HEK293 (cell line): ENCODE data around the gene ARHGEF4.

ENCODE experiments used
- CTCF ChIA-PET: fragments of 350-600 bp; formaldehyde crosslinking; extraction: SDS; loops from one replicate; lab custom pipeline; 2021; ENCODE audit warnings: antibody characterized with exemption; lab: Yijun Ruan, JAX
- POLR2A ChIA-PET: fragments of 300-600 bp; formaldehyde crosslinking; extraction: SDS; loops from one replicate; lab custom pipeline; 2020; ENCODE audit warnings: antibody characterized with exemption, inconsistent platforms; lab: Yijun Ruan, JAX
- H3K27ac ChIP-seq: fragments of 200-500 bp; sonication (Bioruptor generic); 2 replicates; pipeline ENCODE4 v1.5.1; 2014; ENCODE audit warnings: low read depth, low read length, control low read depth, inconsistent platforms; ENCODE audit errors: extremely low read depth
- H3K36me3 ChIP-seq, 2 experiments: fragments of 200-500 bp in 1 of 2; sonication (Bioruptor generic) in 1 of 2; 1 replicate in 1 of 2; 2 replicates in 1 of 2; pipeline ENCODE4 v1.5.1; 2014 to 2017; ENCODE audit warnings: inconsistent platforms in 2 of 2, low read length in 2 of 2; ENCODE audit not compliant: control insufficient read depth in 2 of 2, insufficient read depth in 1 of 2
- H3K4me1 ChIP-seq: fragments of 200-500 bp; sonication (Bioruptor generic); 2 replicates; pipeline ENCODE4 v1.5.1; 2014; ENCODE audit warnings: mild to moderate bottlenecking, low read length, inconsistent platforms; ENCODE audit not compliant: control insufficient read depth, insufficient read depth
- H3K4me3 ChIP-seq: 2 replicates; pipeline ENCODE4 v1.5.1; 2011; ENCODE audit warnings: low read depth, mild to moderate bottlenecking, control low read depth, low read length, moderate library complexity
- H3K9me3 ChIP-seq: fragments of 200-500 bp; sonication (Bioruptor generic); 2 replicates; pipeline ENCODE4 v1.5.1; 2014; ENCODE audit warnings: low read depth, low read length, inconsistent platforms; ENCODE audit not compliant: control insufficient read depth, insufficient read depth
- KLF16 ChIP-seq: fragments of 450-650 bp; formaldehyde crosslinking; IDR thresholded peaks from 2 replicates; pipeline ENCODE4 v1.5.1; 2017; ENCODE audit warnings: missing biosample characterization, missing genetic modification characterization
- KLF7 ChIP-seq: fragments of 450-650 bp; formaldehyde crosslinking; IDR thresholded peaks from 2 replicates; pipeline ENCODE4 v1.5.1; 2016; ENCODE audit warnings: missing biosample characterization, missing genetic modification characterization, borderline replicate concordance
- MZF1 ChIP-seq: fragments of 450-650 bp; formaldehyde crosslinking; IDR thresholded peaks from 2 replicates; pipeline ENCODE4 v1.5.1; 2017; ENCODE audit warnings: missing biosample characterization, missing genetic modification characterization, borderline replicate concordance
- REPIN1 ChIP-seq: fragments of 450-650 bp; formaldehyde crosslinking; IDR thresholded peaks from 2 replicates; pipeline ENCODE4 v1.5.1; 2017; ENCODE audit warnings: missing biosample characterization, missing genetic modification characterization, low read depth
- SETDB1 ChIP-seq: IDR thresholded peaks from one replicate; pipeline ENCODE4 v1.6.1; 2017; ENCODE audit warnings: mild to moderate bottlenecking, low read length, moderate library complexity, mixed read lengths; ENCODE audit not compliant: insufficient read length
- TRIM28 ChIP-seq: IDR thresholded peaks from 2 replicates; pipeline ENCODE4 v1.6.1; 2011; ENCODE audit warnings: low read length, control low read depth, borderline replicate concordance
- YY2 ChIP-seq: fragments of 450-650 bp; formaldehyde crosslinking; IDR thresholded peaks from 2 replicates; pipeline ENCODE4 v1.5.1; 2016; ENCODE audit warnings: missing biosample characterization, missing genetic modification characterization
- ZNF155 ChIP-seq: fragments of 450-650 bp; formaldehyde crosslinking; IDR thresholded peaks from 2 replicates; pipeline ENCODE4 v1.5.1; 2016; ENCODE audit warnings: missing biosample characterization, missing genetic modification characterization
- ZNF24 ChIP-seq: fragments of 450-650 bp; formaldehyde crosslinking; IDR thresholded peaks from 2 replicates; pipeline ENCODE4 v1.5.1; 2016; ENCODE audit warnings: missing biosample characterization, missing genetic modification characterization
- ZNF302 ChIP-seq: fragments of 450-650 bp; formaldehyde crosslinking; IDR thresholded peaks from 2 replicates; pipeline ENCODE4 v1.5.1; 2016; ENCODE audit warnings: missing biosample characterization, missing genetic modification characterization, low read depth
- ZNF354C ChIP-seq: fragments of 450-650 bp; formaldehyde crosslinking; IDR thresholded peaks from 2 replicates; pipeline ENCODE4 v1.5.1; 2016; ENCODE audit warnings: missing biosample characterization, missing genetic modification characterization, low read depth, borderline replicate concordance
- ZNF362 ChIP-seq: fragments of 450-650 bp; formaldehyde crosslinking; IDR thresholded peaks from 2 replicates; pipeline ENCODE4 v1.5.1; 2016; ENCODE audit warnings: missing biosample characterization, missing genetic modification characterization
- ZNF513 ChIP-seq: fragments of 450-650 bp; IDR thresholded peaks from 2 replicates; pipeline ENCODE4 v1.5.1; 2018; ENCODE audit warnings: missing biosample characterization, missing genetic modification characterization
- ZNF514 ChIP-seq: fragments of 450-650 bp; formaldehyde crosslinking; IDR thresholded peaks from 2 replicates; pipeline ENCODE4 v1.5.1; 2016; ENCODE audit warnings: missing biosample characterization, missing genetic modification characterization
- ZNF544 ChIP-seq: fragments of 450-650 bp; formaldehyde crosslinking; IDR thresholded peaks from 2 replicates; pipeline ENCODE4 v1.5.0; 2017; ENCODE audit warnings: missing biosample characterization, missing genetic modification characterization
- ZNF555 ChIP-seq: fragments of 450-650 bp; formaldehyde crosslinking; conservative IDR thresholded peaks from 2 replicates; pipeline ENCODE4 v1.5.1; 2017; ENCODE audit warnings: missing biosample characterization, mild to moderate bottlenecking, missing genetic modification characterization, inconsistent platforms
- TF ChIP-seq, protein P1 (sequence below): fragments of 450-650 bp; formaldehyde crosslinking; IDR thresholded peaks from 2 replicates; pipeline ENCODE4 v1.5.1; 2016; ENCODE audit warnings: missing biosample characterization, missing genetic modification characterization
- TF ChIP-seq, protein P2 (sequence below): fragments of 450-650 bp; formaldehyde crosslinking; IDR thresholded peaks from 2 replicates; pipeline ENCODE4 v1.5.1; 2017; ENCODE audit warnings: missing biosample characterization, missing genetic modification characterization

The ARHGEF4 gene

DNA sequence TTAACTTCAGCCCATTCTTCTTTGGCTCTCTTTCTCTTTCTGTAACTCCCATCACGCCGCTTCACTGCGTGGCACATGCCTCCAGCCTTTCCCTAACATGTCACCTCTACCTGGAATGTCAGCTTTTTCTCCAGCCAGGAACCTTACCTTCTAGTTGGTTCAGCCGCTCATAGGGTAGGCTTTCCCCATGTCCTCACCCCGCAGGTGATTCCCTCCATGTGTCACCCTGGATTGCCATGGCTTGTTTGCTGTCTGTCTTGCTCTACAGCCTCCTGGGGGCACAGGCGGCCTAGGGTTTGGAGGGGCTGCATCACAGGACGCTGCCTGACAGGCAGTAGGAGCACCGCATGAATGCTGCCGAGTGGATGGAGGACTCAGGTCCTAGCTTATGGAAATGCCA, 39.2 kb downstream of the ARHGEF4 start:
- Histone ChIP-seq H3K4me1 (no peaks in the 10 kb centered on the region), H3K36me3 (no peaks in the 10 kb centered on the region), H3K27ac (no peak overlapping the region)
- CTCF ChIA-PET, result interaction anchor here (0.9 to 4.9 kb wide), 3 partner anchors 33 to 114 kb away, joined by 3 to 74 read pairs (median 5); no protein-coding TSS in a partner anchor
- POLR2A ChIA-PET, result no interaction called here
- TF ChIP-seq YY2 (tag by site-specific recombination) (no peak), KLF16 (tag by site-specific recombination) (no peak), ZNF362 (tag by site-specific recombination) (no peak), ZNF354C (no peak), REPIN1 (tag by site-specific recombination) (no peak), ZNF544 (tag by site-specific recombination) (no peak), ZNF24 (tag by site-specific recombination) (no peak), ZNF513 (tag by site-specific recombination) (no peak), KLF7 (tag by site-specific recombination) (no peak), ZNF302 (tag by site-specific recombination) (no peak), ZNF155 (tag by site-specific recombination) (no peak), ZNF514 (tag by site-specific recombination) (no peak)
- TF ChIP-seq, protein P1, sequence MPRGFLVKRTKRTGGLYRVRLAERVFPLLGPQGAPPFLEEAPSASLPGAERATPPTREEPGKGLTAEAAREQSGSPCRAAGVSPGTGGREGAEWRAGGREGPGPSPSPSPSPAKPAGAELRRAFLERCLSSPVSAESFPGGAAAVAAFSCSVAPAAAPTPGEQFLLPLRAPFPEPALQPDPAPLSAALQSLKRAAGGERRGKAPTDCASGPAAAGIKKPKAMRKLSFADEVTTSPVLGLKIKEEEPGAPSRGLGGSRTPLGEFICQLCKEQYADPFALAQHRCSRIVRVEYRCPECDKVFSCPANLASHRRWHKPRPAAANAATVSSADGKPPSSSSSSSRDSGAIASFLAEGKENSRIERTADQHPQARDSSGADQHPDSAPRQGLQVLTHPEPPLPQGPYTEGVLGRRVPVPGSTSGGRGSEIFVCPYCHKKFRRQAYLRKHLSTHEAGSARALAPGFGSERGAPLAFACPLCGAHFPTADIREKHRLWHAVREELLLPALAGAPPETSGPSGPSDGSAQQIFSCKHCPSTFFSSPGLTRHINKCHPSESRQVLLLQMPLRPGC (tag by site-specific recombination), result no peak
- TF ChIP-seq, all 188 proteins: peak for 0
- Histone ChIP-seq H3K9me3 (no peaks in the 10 kb centered on the region), H3K4me3 (no peak overlapping the region)

GRCh38 chr2:130877258-130877657, 40.5 kb downstream of the ARHGEF4 start:
- POLR2A ChIA-PET, result no interaction called here
- TF ChIP-seq MZF1 (tag by site-specific recombination), result no peak
- no peak for TF ChIP-seq ZNF555 (tag by site-specific recombination)
- TF ChIP-seq, all 188 proteins: peak for 0
- Histone ChIP-seq H3K4me1 (no peaks in the 10 kb centered on the region), H3K4me3 (no peak overlapping the region), H3K36me3 (no peaks in the 10 kb centered on the region), H3K27ac (no peak overlapping the region), H3K9me3 (no peaks in the 10 kb centered on the region)
- CTCF ChIA-PET, result interaction anchor here (0.6 to 4.9 kb wide), 3 partner anchors 43 to 535 kb away, joined by 3 to 74 read pairs (median 3); a partner anchor contains a TSS

DNA sequence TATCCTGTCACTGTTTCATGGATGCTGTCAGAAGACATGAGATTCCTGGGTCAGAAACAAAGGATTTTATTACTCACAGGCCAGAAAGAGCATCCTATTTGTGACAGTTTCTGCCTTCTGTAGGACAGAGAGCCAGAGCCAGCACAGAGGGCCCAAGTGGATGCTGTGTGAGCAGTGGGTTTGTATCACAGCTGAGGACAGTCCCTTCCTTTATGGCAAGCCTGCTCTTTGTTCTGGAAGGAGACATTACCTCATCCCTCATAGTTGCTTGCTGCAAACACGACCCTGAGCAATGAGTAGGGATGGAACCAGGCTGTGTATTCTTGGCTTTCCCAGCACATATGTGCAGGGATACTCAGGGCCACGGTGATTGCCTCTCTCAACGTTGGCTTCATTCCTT, 41.6 kb downstream of the ARHGEF4 start:
- no peaks in the 10 kb centered on the region for H3K4me1 ChIP-seq
- CTCF ChIA-PET, result no interaction called here
- POLR2A ChIA-PET, result no interaction called here
- TF ChIP-seq TRIM28, result 0 out of 2 replicates have a peak, but pooled peaks have one; percentile 54
- TF ChIP-seq SETDB1, result peak; percentile 21
- TF ChIP-seq ZNF362 (tag by site-specific recombination), result no peak
- TF ChIP-seq, protein P2, sequence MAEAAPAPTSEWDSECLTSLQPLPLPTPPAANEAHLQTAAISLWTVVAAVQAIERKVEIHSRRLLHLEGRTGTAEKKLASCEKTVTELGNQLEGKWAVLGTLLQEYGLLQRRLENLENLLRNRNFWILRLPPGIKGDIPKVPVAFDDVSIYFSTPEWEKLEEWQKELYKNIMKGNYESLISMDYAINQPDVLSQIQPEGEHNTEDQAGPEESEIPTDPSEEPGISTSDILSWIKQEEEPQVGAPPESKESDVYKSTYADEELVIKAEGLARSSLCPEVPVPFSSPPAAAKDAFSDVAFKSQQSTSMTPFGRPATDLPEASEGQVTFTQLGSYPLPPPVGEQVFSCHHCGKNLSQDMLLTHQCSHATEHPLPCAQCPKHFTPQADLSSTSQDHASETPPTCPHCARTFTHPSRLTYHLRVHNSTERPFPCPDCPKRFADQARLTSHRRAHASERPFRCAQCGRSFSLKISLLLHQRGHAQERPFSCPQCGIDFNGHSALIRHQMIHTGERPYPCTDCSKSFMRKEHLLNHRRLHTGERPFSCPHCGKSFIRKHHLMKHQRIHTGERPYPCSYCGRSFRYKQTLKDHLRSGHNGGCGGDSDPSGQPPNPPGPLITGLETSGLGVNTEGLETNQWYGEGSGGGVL (tag by site-specific recombination), result no peak
- H3K9me3 ChIP-seq, result no peaks in the 10 kb centered on the region
- no peak overlapping the region for H3K27ac ChIP-seq
- H3K36me3 ChIP-seq, result no peaks in the 10 kb centered on the region
- no peak overlapping the region for H3K4me3 ChIP-seq
